HepG2 (cell line): ENCODE data around the gene MMP10. TPM values are rescaled to one million over a fixed set of nuclear protein-coding genes. Genes with fewer than 3 reads are reported as not detected.

Source experiments
- ATAC-seq: fragments of 200-7000 bp; cut with Tn5 transposase; 3 replicates; pipeline ENCODE4 v1.9.1; 2020; ENCODE audit warnings: mild to moderate bottlenecking, moderate library complexity
- BruUV-seq: library from RNA; stranded (reverse); fragments of 400-500 nt; replicated peaks from 2 replicates; lab custom pipeline; 2021; lab: Mats Ljungman, UMichigan
- CTCF ChIA-PET: fragments of 300-600 bp; formaldehyde crosslinking; extraction: SDS; loops from one replicate; lab custom pipeline; 2021; ENCODE audit warnings: low total read pairs, inconsistent platforms, low intra/inter-chr PET ratio; lab: Yijun Ruan, JAX
- POLR2A ChIA-PET: fragments of 350-600 bp; sonication (Branson Sonifier 250); formaldehyde crosslinking; loops from one replicate; lab custom pipeline; 2020; ENCODE audit warnings: antibody characterized with exemption, inconsistent platforms; lab: Yijun Ruan, JAX
- DNase-seq: peaks from one replicate; pipeline ENCODE4 v3.0.0-alpha.2; 2015; ENCODE audit warnings: low spot score
- FAIRE-seq: peaks from 3 replicates; lab custom pipeline; 2011; peaks lifted over from hg19 to GRCh38; lab: Jason Lieb, UNC
- H2AFZ ChIP-seq: one replicate; pipeline ENCODE4 v1.6.1; 2011; ENCODE audit warnings: low read length, inconsistent platforms
- H3K27ac ChIP-seq: fragments of 300-600 bp; 3 replicates; pipeline ENCODE4 v1.8.0; 2011; ENCODE audit warnings: mixed run types, mild to moderate bottlenecking, mixed read lengths, low read length, inconsistent platforms; ENCODE audit not compliant: insufficient read depth; ENCODE audit errors: extremely low read length
- H3K27me3 ChIP-seq, 2 experiments: fragments of 200-600 bp in 1 of 2; 2 replicates in 1 of 2; 3 replicates in 1 of 2; pipeline versions ENCODE4 v1.6.0 to v1.8.0; 2011; ENCODE audit warnings: low read length in 2 of 2, mild to moderate bottlenecking in 2 of 2, moderate library complexity in 2 of 2, inconsistent platforms in 1 of 2; ENCODE audit not compliant: insufficient read depth in 2 of 2, control insufficient read depth in 1 of 2
- H3K36me3 ChIP-seq, 2 experiments: fragments of 200-600 bp in 1 of 2; replicated peaks in 1 of 2; 2 replicates in 1 of 2; 3 replicates in 1 of 2; pipeline versions ENCODE4 v1.5.1 to v1.8.0; 2011; ENCODE audit warnings: low read length in 2 of 2, inconsistent platforms in 1 of 2; ENCODE audit not compliant: insufficient read depth in 2 of 2, control insufficient read depth in 1 of 2
- H3K4me1 ChIP-seq: 2 replicates; pipeline ENCODE4 v1.5.1; 2012; ENCODE audit warnings: low read length, inconsistent platforms; ENCODE audit not compliant: insufficient read depth
- H3K4me2 ChIP-seq: 2 replicates; pipeline ENCODE4 v1.6.0; 2011; ENCODE audit warnings: low read depth, low read length, inconsistent platforms
- H3K4me3 ChIP-seq, 3 experiments: fragments of 200-600 bp in 1 of 3; sonication (generic), shearing (Covaris generic) in 1 of 3; replicated peaks in 1 of 3; 2 replicates each; pipeline ENCODE4 v1.5.1; 2011 to 2016; ENCODE audit warnings: low read length in 3 of 3, inconsistent platforms in 2 of 3, low read depth in 2 of 3, mild to moderate bottlenecking in 2 of 3, control low read depth in 1 of 3, mixed read lengths in 1 of 3; ENCODE audit not compliant: insufficient read depth in 1 of 3
- H3K79me2 ChIP-seq: one replicate; pipeline ENCODE4 v1.6.1; 2011; ENCODE audit warnings: low read length, inconsistent platforms; ENCODE audit not compliant: insufficient read depth
- H3K9ac ChIP-seq: 2 replicates; pipeline ENCODE4 v1.6.0; 2011; ENCODE audit warnings: mild to moderate bottlenecking, low read depth, low read length, inconsistent platforms; ENCODE audit not compliant: insufficient read depth
- H3K9me3 ChIP-seq: 2 replicates; pipeline ENCODE4 v1.5.1; 2012; ENCODE audit warnings: mild to moderate bottlenecking, low read length
- H4K20me1 ChIP-seq: 2 replicates; pipeline ENCODE4 v1.6.0; 2011; ENCODE audit warnings: inconsistent platforms, mild to moderate bottlenecking, low read length, moderate library complexity; ENCODE audit not compliant: insufficient read depth
- CEBPG ChIP-seq: IDR thresholded peaks from 2 replicates; pipeline ENCODE4 v1.6.1; 2016
- CREB3 ChIP-seq: sonication (generic); formaldehyde crosslinking; IDR thresholded peaks from 2 replicates; pipeline ENCODE4 v1.5.0; 2020; ENCODE audit warnings: missing genetic modification reagents
- DBP ChIP-seq: sonication (generic); formaldehyde crosslinking; IDR thresholded peaks from 2 replicates; pipeline ENCODE4 v1.4.0; 2020; ENCODE audit warnings: missing genetic modification reagents; ENCODE audit errors: not compliant biosample characterization
- ELF3 ChIP-seq: IDR thresholded peaks from 2 replicates; pipeline ENCODE4 v1.6.1; 2016; ENCODE audit warnings: missing genetic modification reagents, missing compliant biosample characterization
- GMEB1 ChIP-seq: sonication (generic); formaldehyde crosslinking; IDR thresholded peaks from 2 replicates; pipeline ENCODE4 v1.5.1; 2020; ENCODE audit warnings: missing genetic modification reagents, mild to moderate bottlenecking, borderline replicate concordance
- HNF4A ChIP-seq: sonication (generic); formaldehyde crosslinking; IDR thresholded peaks from 2 replicates; pipeline ENCODE4 v1.4.0; 2020; ENCODE audit warnings: missing genetic modification reagents
- MAFK ChIP-seq, 2 experiments: IDR thresholded peaks in 1 of 2; conservative IDR thresholded peaks in 1 of 2; 2 replicates each; pipeline ENCODE4 v1.6.1; 2011; ENCODE audit warnings: improper control_type of control experiment in 2 of 2, low read length in 2 of 2
- MBNL3 ChIP-seq: fragments of 250-450 bp; sonication (Bioruptor Pico); conservative IDR thresholded peaks from 2 replicates; pipeline ENCODE4 v1.8.0; 2022; ENCODE audit warnings: mild to moderate bottlenecking, inconsistent platforms
- NR2F1 ChIP-seq, 2 experiments: fragments of 450-650 bp in 1 of 2; formaldehyde crosslinking in 1 of 2; IDR thresholded peaks; 2 replicates each; pipeline versions ENCODE4 v1.5.0 to v1.6.1; 2016 to 2020; ENCODE audit warnings: mild to moderate bottlenecking in 1 of 2, missing compliant biosample characterization in 1 of 2, missing genetic modification reagents in 1 of 2, moderate library complexity in 1 of 2
- PHF21A ChIP-seq: sonication (generic); formaldehyde crosslinking; IDR thresholded peaks from 2 replicates; pipeline ENCODE4 v1.5.0; 2020; ENCODE audit warnings: mild to moderate bottlenecking, missing genetic modification reagents
- SMYD3 ChIP-seq: sonication (generic); formaldehyde crosslinking; IDR thresholded peaks from 2 replicates; pipeline ENCODE4 v1.8.1; 2023; ENCODE audit warnings: mild to moderate bottlenecking, missing genetic modification reagents
- THAP9 ChIP-seq: sonication (generic); formaldehyde crosslinking; IDR thresholded peaks from 2 replicates; pipeline ENCODE4; 2020; ENCODE audit warnings: missing genetic modification reagents, mild to moderate bottlenecking, borderline replicate concordance
- THRA ChIP-seq: sonication (generic); formaldehyde crosslinking; IDR thresholded peaks from 2 replicates; pipeline ENCODE4 v1.4.0; 2020; ENCODE audit warnings: missing genetic modification reagents, borderline replicate concordance
- ZNF564 ChIP-seq: sonication (generic); formaldehyde crosslinking; IDR thresholded peaks from 2 replicates; pipeline ENCODE4 v1.8.1; 2023; ENCODE audit warnings: mild to moderate bottlenecking, missing genetic modification reagents
- ZNF616 ChIP-seq: sonication (generic); formaldehyde crosslinking; IDR thresholded peaks from 2 replicates; pipeline ENCODE4 v1.5.0; 2020; ENCODE audit warnings: low read depth, mild to moderate bottlenecking, missing genetic modification reagents
- ZNF644 ChIP-seq: IDR thresholded peaks from 2 replicates; pipeline ENCODE4 v1.6.1; 2016; ENCODE audit warnings: low read depth
- WGBS: methylation state at CpG from one replicate; pipeline ENCODE4 v1.1.6; 2017; ENCODE audit warnings: low lambda C conversion rate; 5-methylcytosine and 5-hydroxymethylcytosine counted together
- in situ Hi-C: cut with HindIII; loops from 2 replicates; pipeline ENCODE4 v1.10.0; 2017; ENCODE audit warnings: low pct_unique_long_range_greater_than_20kb; ENCODE audit not compliant: extremely low pct_ligation_motif_present
- intact Hi-C: fragments of 100-400 bp; cut with micrococcal nuclease; formaldehyde crosslinking; loops from one replicate; pipeline ENCODE4 v1.10.0; 2022; ENCODE audit not compliant: unreplicated experiment
- polyA plus RNA-seq, 8 experiments: library from polyadenylated mRNA; depleted of rRNA in 3 of 8; stranded (reverse) in 7 of 8; unstranded in 1 of 8; fragments of >200 nt; fragmentation: Illumina TruSeq in 4 of 8; extraction: Trizol in 4 of 8; gene quantifications; 2 replicates each; pipeline versions ENCODE4 v1.2.1 to v1.2.3, GENCODE V29; 2011 to 2016; ENCODE audit warnings: low read depth in 4 of 8, missing spikeins in 1 of 8, mixed read lengths in 1 of 8; ENCODE audit not compliant: insufficient read depth in 1 of 8
- total RNA-seq, 5 experiments: library from RNA; depleted of rRNA; stranded (reverse); fragments of >200 nt; fragmentation: Illumina TruSeq; extraction: Trizol; gene quantifications; 2 replicates each; pipeline ENCODE4 v1.2.3, GENCODE V29; 2016; ENCODE audit warnings: low read depth in 1 of 5

MMP10 gene
- total and polyA plus RNA-seq, 2 of the 13 experiments (the other 11 are each of a cell fraction or from before 2014, with no cell fraction given) = 0.03 TPM; not detected in 1

- TF ChIP-seq GMEB1 (CRISPR knock-in tag) = no peak
Observed at GRCh38 chr11:102824556-102824955, 44.1 kb upstream of the MMP10 start (continued).

- FAIRE-seq (no peak), DNase-seq (peak; percentile 37), ATAC-seq (peak; percentile 95)
- in situ Hi-C loops = no loop called here
- Histone ChIP-seq H4K20me1 (no peaks in the 10 kb centered on the region), H3K36me3 (no peaks in the 10 kb centered on the region), H3K4me1 (no peaks in the 10 kb centered on the region), H3K4me3 (peak overlapping the region in 1 of 3 experiments; percentile 33; a peak in 1 of 6 replicates), H3K27ac (no peak overlapping the region), H3K4me2 (peak overlapping the region; percentile 45), H3K79me2 (no peaks in the 10 kb centered on the region), H3K9ac (no peak overlapping the region), H3K27me3 (no peaks in the 10 kb centered on the region), H3K9me3 (no peaks in the 10 kb centered on the region), H2AFZ (no peak overlapping the region)
- BruUV-seq = no TSS peak
- intact Hi-C loops = no loop called here
- WGBS = 27% methylated on average over 3 of the region's 6 CpGs
- POLR2A ChIA-PET = no interaction called here
- CTCF ChIA-PET = no interaction called here
- TF ChIP-seq DBP (CRISPR knock-in tag) (no peak), CEBPG (CRISPR knock-in tag) (no peak), MBNL3 (CRISPR knock-in tag) (no peak), CREB3 (CRISPR knock-in tag) (no peak), NR2F1 (CRISPR knock-in tag; IDR thresholded peaks at IDR 0.05) (no peak), THAP9 (CRISPR knock-in tag) (peak; percentile 36; the same call in 1 of the 2 replicates), ZNF564 (CRISPR knock-in tag) (no peak), ZNF644 (CRISPR knock-in tag) (peak; percentile 30; the same call in 1 of the 2 replicates), SMYD3 (CRISPR knock-in tag) (no peak), HNF4A (CRISPR knock-in tag) (peak; percentile 24), ELF3 (peak; percentile 65), ZNF616 (CRISPR knock-in tag) (no peak), PHF21A (CRISPR knock-in tag) (0 out of 2 replicates have a peak, but pooled peaks have one; percentile 19), MAFK (conservative IDR thresholded peaks at IDR 0.05 in 1 of 2, IDR thresholded peaks at IDR 0.05 in 1 of 2; ENCODE audit: low read length in 2 of 2) (no peak), THRA (CRISPR knock-in tag) (no peak)
Observed at GRCh38 chr11:102819491-102819890, 39.1 kb upstream of the MMP10 start.
